Activated CD8-positive, alpha-beta T cell treated with anti-CD3 and anti-CD28 coated beads, Interleukin-2, amount 10 ng/mL, durations not matched to agents 7 days and 5 days (primary cell): ENCODE results near the gene PIR. TPM values are rescaled to one million over a fixed set of nuclear protein-coding genes. Genes with fewer than 3 reads are reported as not detected.

Experiments
- ATAC-seq: fragments of 150-1000 bp; cut with Tn5 transposase; one replicate; pipeline ENCODE4 v1.10.0; 2021; ENCODE audit warnings: moderate library complexity
- CTCF ChIA-PET: fragments of 350-600 bp; sonication (Branson Sonifier 250); formaldehyde crosslinking; loops from one replicate; lab custom pipeline; 2021; ENCODE audit warnings: antibody characterized with exemption; lab: Charles Lee
- POLR2A ChIA-PET: fragments of 350-600 bp; sonication (Branson Sonifier 250); formaldehyde crosslinking; loops from one replicate; lab custom pipeline; 2021; ENCODE audit warnings: antibody characterized with exemption; lab: Charles Lee
- DNase-seq: peaks from one replicate; pipeline ENCODE4 v3.0.0-alpha.2; 2020
- H3K27ac Mint-ChIP-seq: one replicate; pipeline ENCODE4 v1.8.0; 2021; ENCODE audit warnings: mild to moderate bottlenecking, mixed read lengths
- H3K27me3 Mint-ChIP-seq: one replicate; pipeline ENCODE4 v1.8.0; 2021; ENCODE audit warnings: low read depth, mixed read lengths
- H3K36me3 Mint-ChIP-seq: one replicate; pipeline ENCODE4 v1.8.0; 2021; ENCODE audit warnings: low read depth, mixed read lengths
- H3K4me1 Mint-ChIP-seq: one replicate; pipeline ENCODE4 v1.8.0; 2021; ENCODE audit warnings: low read depth, mixed read lengths
- H3K4me3 Mint-ChIP-seq: one replicate; pipeline ENCODE4 v1.8.0; 2021; ENCODE audit warnings: mild to moderate bottlenecking, mixed read lengths
- H3K9me3 Mint-ChIP-seq: one replicate; pipeline ENCODE4 v1.8.0; 2022; ENCODE audit warnings: mixed read lengths; ENCODE audit not compliant: insufficient read depth
- total RNA-seq, 2 experiments: library from RNA; stranded (reverse); gene quantifications; one replicate each; pipeline ENCODE4 v1.2.3, GENCODE V29; 2021

PIR gene
- total RNA-seq, result under 1 TPM; 0.90 to 0.91 TPM

GRCh38 chrX:15493118-15493962, at the start of gene PIR:
Gene PIR (minus strand): TSS chrX:15493333. CDS start chrX:15491257, 2,076 bp downstream.
- peak within 1 kb of the TSS; percentile 72 for H3K4me3 Mint-ChIP-seq
- ATAC-seq, result peak; percentile 94
- H3K4me1 Mint-ChIP-seq, result peaks cover 10% of the 10 kb centered on the region
- POLR2A ChIA-PET, result no interaction called here
- H3K9me3 Mint-ChIP-seq, result no peaks in the 10 kb centered on the region
- no peaks in the 10 kb centered on the region for H3K36me3 Mint-ChIP-seq
- no peak within 1 kb of the TSS for H3K27ac Mint-ChIP-seq
- CTCF ChIA-PET, result no interaction called here
- DNase-seq, result peak; percentile 49
- H3K27me3 Mint-ChIP-seq, result peaks cover 5% of the 10 kb centered on the region

DNA sequence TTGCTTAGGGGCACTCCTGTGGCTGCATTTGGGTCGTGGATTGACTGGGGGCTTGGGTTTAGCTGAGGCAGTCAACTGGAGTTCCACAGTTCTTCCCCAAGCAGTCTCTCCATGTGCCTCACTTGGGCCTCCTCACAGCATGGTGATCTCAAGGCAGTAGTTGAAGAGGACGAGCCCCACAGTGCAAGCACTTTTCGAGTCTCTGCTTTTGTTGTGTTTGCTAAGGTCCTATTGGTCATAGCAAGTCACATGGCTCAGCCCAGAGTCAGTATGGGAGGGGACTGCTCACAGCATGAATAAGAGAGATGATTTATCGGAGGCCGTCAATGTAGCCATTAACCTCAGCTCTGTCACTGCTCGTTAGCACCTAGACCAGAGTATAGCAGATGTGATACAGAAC, 37.2 kb upstream of the PIR start:
- DNase-seq (no peak), ATAC-seq (no peak)
- H3K4me3 Mint-ChIP-seq, result no peak overlapping the region
- H3K4me1 Mint-ChIP-seq, result no peaks in the 10 kb centered on the region
- H3K36me3 Mint-ChIP-seq, result no peaks in the 10 kb centered on the region
- no peaks in the 10 kb centered on the region for H3K9me3 Mint-ChIP-seq
- ChIA-PET POLR2A (no interaction called here), CTCF (no interaction called here)
- no peak overlapping the region for H3K27ac Mint-ChIP-seq
- H3K27me3 Mint-ChIP-seq, result no peaks in the 10 kb centered on the region

DNA sequence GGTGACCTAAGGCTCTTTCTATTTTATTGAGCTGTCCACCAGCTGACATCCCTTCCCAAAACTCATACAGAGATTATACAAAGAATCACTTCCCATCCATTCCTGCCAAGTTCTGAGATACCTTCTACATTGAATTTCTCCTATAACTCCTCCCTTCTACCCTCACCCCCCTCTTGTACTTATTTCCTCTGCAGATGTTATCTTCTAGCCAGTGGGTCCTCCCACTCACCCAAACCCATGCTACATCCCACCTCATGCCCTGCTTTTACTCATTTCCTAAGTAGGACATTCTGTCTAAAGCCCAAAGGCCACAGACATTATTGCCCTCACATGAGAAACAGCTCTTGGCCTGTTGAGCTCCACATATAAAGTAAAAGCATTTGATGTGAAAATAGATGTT, 36.0 kb upstream of the PIR start:
- Mint-ChIP-seq H3K27ac (no peak overlapping the region), H3K4me1 (no peaks in the 10 kb centered on the region), H3K4me3 (no peak overlapping the region), H3K27me3 (no peaks in the 10 kb centered on the region), H3K9me3 (no peaks in the 10 kb centered on the region), H3K36me3 (no peaks in the 10 kb centered on the region)
- ChIA-PET POLR2A (no interaction called here), CTCF (no interaction called here)
- no peak for ATAC-seq
- no peak for DNase-seq

DNA sequence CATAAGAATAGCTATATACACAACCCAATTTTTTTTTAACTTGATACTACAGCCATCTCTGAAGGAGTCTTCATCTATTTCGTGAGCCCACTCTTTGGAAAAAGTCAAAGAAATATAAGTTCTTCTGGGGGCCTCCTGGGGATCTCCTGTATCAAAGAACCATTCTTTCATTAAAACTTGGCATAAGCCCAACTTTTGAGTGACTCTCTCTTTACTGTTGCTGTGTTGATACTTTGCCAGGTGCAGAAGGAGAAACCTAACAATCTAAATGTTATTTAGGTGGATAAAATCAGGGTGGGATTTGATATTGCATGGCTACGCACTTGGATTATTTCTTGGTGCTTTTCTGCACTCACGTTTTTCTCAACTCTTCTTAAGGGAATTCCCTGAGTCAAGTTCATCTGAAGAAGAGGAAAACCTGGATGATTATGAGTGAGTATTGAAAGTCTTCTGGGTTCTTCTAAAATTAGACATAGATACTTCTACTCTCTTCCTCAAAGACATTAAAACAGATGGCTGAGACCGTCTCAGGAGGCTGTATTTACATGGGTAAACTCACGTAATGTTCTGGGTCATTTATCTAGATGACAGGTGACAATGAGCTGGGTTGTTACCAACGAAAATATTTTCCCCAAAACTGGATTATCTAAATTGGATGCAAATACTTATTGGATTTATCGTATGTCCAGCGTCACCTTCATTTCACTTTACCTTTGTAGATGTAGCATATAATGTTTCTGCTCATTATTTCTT, 32.7 kb upstream of the PIR start:
- H3K4me3 Mint-ChIP-seq, result no peak overlapping the region
- POLR2A ChIA-PET, result no interaction called here
- peaks cover 2% of the 10 kb centered on the region for H3K27me3 Mint-ChIP-seq
- no peaks in the 10 kb centered on the region for H3K36me3 Mint-ChIP-seq
- H3K27ac Mint-ChIP-seq, result no peak overlapping the region
- DNase-seq (no peak), ATAC-seq (no peak)
- no peaks in the 10 kb centered on the region for H3K4me1 Mint-ChIP-seq
- H3K9me3 Mint-ChIP-seq, result no peaks in the 10 kb centered on the region
- CTCF ChIA-PET, result no interaction called here

DNA sequence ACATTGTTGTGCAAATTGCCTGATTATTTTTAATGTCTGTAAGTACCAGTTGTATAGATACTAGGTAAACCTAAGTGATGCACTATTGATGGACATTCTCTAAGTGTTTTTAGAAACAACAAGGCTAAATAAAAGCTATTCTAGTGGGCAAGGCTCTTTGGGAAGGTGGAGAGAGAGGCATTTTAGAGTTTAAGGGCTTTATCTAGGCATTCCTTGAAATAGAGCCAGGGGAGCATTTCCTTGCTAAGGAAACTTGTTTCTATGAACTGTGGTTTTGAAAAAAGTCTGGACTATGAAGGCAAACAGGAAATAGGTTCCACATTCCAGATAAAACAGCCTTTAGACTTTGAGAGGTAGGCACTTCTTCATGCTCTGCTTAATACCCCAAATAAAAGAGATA, 31.3 kb upstream of the PIR start:
- Mint-ChIP-seq H3K4me1 (no peaks in the 10 kb centered on the region), H3K4me3 (no peak overlapping the region), H3K27me3 (peaks cover 4% of the 10 kb centered on the region), H3K36me3 (no peaks in the 10 kb centered on the region), H3K27ac (no peak overlapping the region), H3K9me3 (no peaks in the 10 kb centered on the region)
- DNase-seq (no peak), ATAC-seq (no peak)
- CTCF ChIA-PET, result no interaction called here
- POLR2A ChIA-PET, result no interaction called here

DNA sequence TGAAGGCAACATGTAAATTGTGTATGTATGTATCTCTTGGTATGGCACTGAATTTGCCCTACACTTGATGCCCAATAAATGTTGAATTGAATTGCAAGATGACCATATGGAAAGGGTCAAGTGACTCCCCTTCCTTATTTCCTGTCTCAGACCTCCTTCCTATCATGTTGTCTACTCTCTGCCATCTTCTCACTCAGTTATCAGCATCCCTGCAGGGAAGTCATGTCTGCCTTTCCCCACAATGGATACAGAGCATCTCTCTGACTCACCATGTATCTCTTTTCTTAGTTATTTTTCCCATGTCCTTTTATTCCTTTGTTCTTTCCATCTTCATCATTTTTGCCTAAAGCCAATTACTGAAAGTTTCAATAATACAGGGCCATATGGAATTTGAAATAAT, 30.0 kb upstream of the PIR start:
- Mint-ChIP-seq H3K4me3 (no peak overlapping the region), H3K4me1 (no peaks in the 10 kb centered on the region), H3K36me3 (no peaks in the 10 kb centered on the region), H3K27ac (no peak overlapping the region), H3K9me3 (no peaks in the 10 kb centered on the region), H3K27me3 (peaks cover 4% of the 10 kb centered on the region)
- DNase-seq (no peak), ATAC-seq (no peak)
- CTCF ChIA-PET, result no interaction called here
- POLR2A ChIA-PET, result no interaction called here

- Mint-ChIP-seq H3K9me3 (no peaks in the 10 kb centered on the region), H3K27ac (no peak overlapping the region), H3K27me3 (peaks cover 4% of the 10 kb centered on the region), H3K4me3 (no peak overlapping the region), H3K4me1 (no peaks in the 10 kb centered on the region), H3K36me3 (no peaks in the 10 kb centered on the region)
- CTCF ChIA-PET, result no interaction called here
- ATAC-seq (no peak), DNase-seq (no peak)
- POLR2A ChIA-PET, result no interaction called here
Observed at GRCh38 chrX:15522464-15522863, 29.3 kb upstream of the PIR start.

- H3K9me3 Mint-ChIP-seq, result no peaks in the 10 kb centered on the region
- H3K27ac Mint-ChIP-seq, result no peak overlapping the region
- H3K27me3 Mint-ChIP-seq, result peaks cover 2% of the 10 kb centered on the region
- no peak overlapping the region for H3K4me3 Mint-ChIP-seq
- H3K4me1 Mint-ChIP-seq, result no peaks in the 10 kb centered on the region
- ATAC-seq (no peak), DNase-seq (no peak)
- CTCF ChIA-PET, result interaction anchor here (0.8 kb wide), 1 partner anchor 15 kb away, joined by 3 read pairs; no protein-coding TSS in a partner anchor
- POLR2A ChIA-PET, result no interaction called here
- no peaks in the 10 kb centered on the region for H3K36me3 Mint-ChIP-seq
Observed at GRCh38 chrX:15515931-15516330, 22.8 kb upstream of the PIR start.

DNA sequence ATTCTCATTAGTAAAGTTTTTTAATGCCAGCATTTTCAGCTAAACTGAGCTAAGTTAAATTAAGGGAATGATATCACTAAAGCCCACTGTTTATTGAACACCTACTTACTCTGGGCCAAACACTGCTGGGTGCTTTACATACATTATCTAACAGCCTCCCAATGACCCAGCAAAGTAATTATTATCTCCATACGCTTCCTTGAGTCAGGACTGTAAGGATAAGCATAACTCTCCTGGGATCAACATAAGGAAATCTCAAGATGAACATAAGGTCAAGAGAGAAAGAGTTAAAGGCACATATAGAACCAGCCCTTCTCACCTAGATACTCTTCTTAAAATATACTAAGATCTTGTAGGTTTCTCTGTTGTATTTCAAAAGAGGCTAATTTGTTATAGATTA, 21.1 kb upstream of the PIR start:
- POLR2A ChIA-PET, result no interaction called here
- Mint-ChIP-seq H3K36me3 (no peaks in the 10 kb centered on the region), H3K9me3 (no peaks in the 10 kb centered on the region), H3K4me3 (no peak overlapping the region), H3K4me1 (no peaks in the 10 kb centered on the region), H3K27ac (no peak overlapping the region), H3K27me3 (no peaks in the 10 kb centered on the region)
- no peak for DNase-seq
- CTCF ChIA-PET, result no interaction called here
- no peak for ATAC-seq

DNA sequence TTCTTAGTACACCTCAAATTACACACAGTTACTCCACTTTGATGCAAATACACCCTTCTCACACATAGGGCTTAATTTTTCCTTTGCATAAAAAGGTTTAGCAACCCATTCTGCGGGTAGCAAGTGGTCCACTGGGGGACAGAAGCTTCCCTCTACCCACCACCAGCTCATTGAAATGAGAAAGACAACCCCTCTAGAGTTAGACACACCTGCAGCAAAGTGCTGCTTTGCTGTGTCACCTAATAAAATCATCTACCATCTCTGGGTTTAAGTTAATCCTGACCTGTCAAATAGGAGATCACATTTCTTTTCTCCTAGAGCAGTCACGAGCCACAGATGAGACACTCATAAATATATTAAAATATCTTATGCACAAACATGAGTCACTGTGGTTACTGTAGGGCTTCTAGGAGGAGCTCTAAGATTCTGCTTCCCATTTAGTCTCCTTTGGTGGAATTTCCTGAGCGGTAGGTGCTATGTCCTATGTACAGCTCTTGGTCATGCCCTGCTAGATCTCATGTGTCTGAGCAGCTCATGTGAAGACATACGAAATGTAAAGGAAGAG, 19.4 kb upstream of the PIR start:
- Mint-ChIP-seq H3K4me1 (no peaks in the 10 kb centered on the region), H3K27ac (no peak overlapping the region), H3K4me3 (no peak overlapping the region), H3K27me3 (no peaks in the 10 kb centered on the region), H3K9me3 (no peaks in the 10 kb centered on the region), H3K36me3 (no peaks in the 10 kb centered on the region)
- no peak for ATAC-seq
- ChIA-PET POLR2A (no interaction called here), CTCF (interaction anchor here (1.2 kb wide), 1 partner anchor 9 kb away, joined by 3 read pairs; no protein-coding TSS in a partner anchor)
- no peak for DNase-seq

- ATAC-seq (no peak), DNase-seq (no peak)
- no peaks in the 10 kb centered on the region for H3K9me3 Mint-ChIP-seq
- H3K27me3 Mint-ChIP-seq, result no peaks in the 10 kb centered on the region
- H3K27ac Mint-ChIP-seq, result no peak overlapping the region
- H3K4me3 Mint-ChIP-seq, result no peak overlapping the region
- ChIA-PET POLR2A (no interaction called here), CTCF (no interaction called here)
- no peaks in the 10 kb centered on the region for H3K4me1 Mint-ChIP-seq
- H3K36me3 Mint-ChIP-seq, result no peaks in the 10 kb centered on the region
Observed at GRCh38 chrX:15511563-15511962, 18.4 kb upstream of the PIR start.

- no peak overlapping the region for H3K4me3 Mint-ChIP-seq
- no peaks in the 10 kb centered on the region for H3K4me1 Mint-ChIP-seq
- no peaks in the 10 kb centered on the region for H3K9me3 Mint-ChIP-seq
- H3K36me3 Mint-ChIP-seq, result no peaks in the 10 kb centered on the region
- ATAC-seq (no peak), DNase-seq (no peak)
- H3K27ac Mint-ChIP-seq, result no peak overlapping the region
- ChIA-PET POLR2A (no interaction called here), CTCF (no interaction called here)
- H3K27me3 Mint-ChIP-seq, result no peaks in the 10 kb centered on the region
Observed at GRCh38 chrX:15509845-15510244, 16.7 kb upstream of the PIR start.
